ENCODE data around the gene SHC2.

DNA sequence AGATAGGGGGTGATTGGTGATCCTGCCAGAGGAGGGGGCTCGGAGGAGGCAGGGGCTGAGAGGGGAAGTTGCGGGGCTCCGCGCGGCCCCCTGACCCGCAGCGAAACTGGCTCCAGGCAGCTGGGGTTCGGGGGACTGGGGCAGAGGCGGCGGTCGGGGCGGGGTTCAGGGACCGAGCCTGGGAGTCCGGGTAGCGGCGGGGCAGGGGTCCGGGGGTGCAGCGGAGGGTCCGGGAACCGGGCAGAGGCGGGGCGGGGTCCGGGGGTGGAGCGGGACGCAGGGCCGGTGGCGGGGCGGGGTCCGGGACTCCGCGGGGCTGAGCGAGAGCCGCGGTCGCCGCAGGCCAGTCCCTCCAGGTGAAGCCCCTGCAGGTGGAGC is 36.6 kb upstream of the SHC2 start:
- TF ChIP-seq TCF7L2 (IDR thresholded peaks at IDR 0.05; ENCODE audit: low read depth, low read length) (no peak), POLR2AphosphoS5 (IDR thresholded peaks at IDR 0.05; ENCODE audit: low read depth, low read length) (no peak)
- TF ChIP-seq, protein P1, sequence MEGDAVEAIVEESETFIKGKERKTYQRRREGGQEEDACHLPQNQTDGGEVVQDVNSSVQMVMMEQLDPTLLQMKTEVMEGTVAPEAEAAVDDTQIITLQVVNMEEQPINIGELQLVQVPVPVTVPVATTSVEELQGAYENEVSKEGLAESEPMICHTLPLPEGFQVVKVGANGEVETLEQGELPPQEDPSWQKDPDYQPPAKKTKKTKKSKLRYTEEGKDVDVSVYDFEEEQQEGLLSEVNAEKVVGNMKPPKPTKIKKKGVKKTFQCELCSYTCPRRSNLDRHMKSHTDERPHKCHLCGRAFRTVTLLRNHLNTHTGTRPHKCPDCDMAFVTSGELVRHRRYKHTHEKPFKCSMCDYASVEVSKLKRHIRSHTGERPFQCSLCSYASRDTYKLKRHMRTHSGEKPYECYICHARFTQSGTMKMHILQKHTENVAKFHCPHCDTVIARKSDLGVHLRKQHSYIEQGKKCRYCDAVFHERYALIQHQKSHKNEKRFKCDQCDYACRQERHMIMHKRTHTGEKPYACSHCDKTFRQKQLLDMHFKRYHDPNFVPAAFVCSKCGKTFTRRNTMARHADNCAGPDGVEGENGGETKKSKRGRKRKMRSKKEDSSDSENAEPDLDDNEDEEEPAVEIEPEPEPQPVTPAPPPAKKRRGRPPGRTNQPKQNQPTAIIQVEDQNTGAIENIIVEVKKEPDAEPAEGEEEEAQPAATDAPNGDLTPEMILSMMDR (IDR thresholded peaks at IDR 0.05), result no peak
